H1 (cell line): ENCODE measurements around the gene FLCN. TPM values are rescaled to one million over a fixed set of nuclear protein-coding genes. Genes with fewer than 3 reads are reported as not detected.

Experiments used
- CTCF ChIA-PET: fragments of 300-600 bp; sonication (Branson Sonifier 250); formaldehyde crosslinking; loops from one replicate; lab custom pipeline; 2021; ENCODE audit not compliant: partially characterized antibody; lab: Charles Lee
- POLR2A ChIA-PET: fragments of 300-600 bp; sonication (Branson Sonifier 250); formaldehyde crosslinking; loops from one replicate; lab custom pipeline; 2021; ENCODE audit warnings: inconsistent platforms; ENCODE audit not compliant: partially characterized antibody; lab: Charles Lee
- DNase-seq, 2 experiments: peaks; one replicate each; pipeline versions ENCODE4 v3.0.0 to v3.0.0-alpha.2; 2010 to 2022; ENCODE audit warnings: low spot score in 2 of 2, low read depth in 1 of 2, mixed read lengths in 1 of 2
- FAIRE-seq: peaks from 2 replicates; lab custom pipeline; 2011; peaks lifted over from hg19 to GRCh38; lab: Jason Lieb, UNC
- H2AFZ ChIP-seq: 2 replicates; pipeline ENCODE4 v1.8.1; 2012; ENCODE audit warnings: low read length, inconsistent platforms
- H2AK5ac ChIP-seq: 2 replicates; pipeline ENCODE4 v1.6.1; 2013; ENCODE audit warnings: low read depth, low read length
- H2BK120ac ChIP-seq: replicated peaks from 2 replicates; pipeline ENCODE3; 2013; ENCODE audit warnings: low read depth, low read length, inconsistent platforms
- H2BK12ac ChIP-seq: 2 replicates; pipeline ENCODE4 v1.6.1; 2013; ENCODE audit warnings: low read depth, low read length
- H2BK15ac ChIP-seq: 2 replicates; pipeline ENCODE4 v1.6.1; 2013; ENCODE audit warnings: low read length
- H2BK20ac ChIP-seq: 2 replicates; pipeline ENCODE4 v1.6.1; 2013; ENCODE audit warnings: low read length
- H2BK5ac ChIP-seq: 2 replicates; pipeline ENCODE4 v1.6.1; 2013; ENCODE audit warnings: low read depth, low read length
- H3K14ac ChIP-seq: 2 replicates; pipeline ENCODE4 v1.6.1; 2013; ENCODE audit warnings: inconsistent platforms; ENCODE audit not compliant: insufficient read length
- H3K18ac ChIP-seq: 2 replicates; pipeline ENCODE4 v1.6.1; 2013; ENCODE audit warnings: low read length; ENCODE audit errors: extremely low read depth
- H3K23ac ChIP-seq: 2 replicates; pipeline ENCODE4 v1.6.1; 2013; ENCODE audit warnings: inconsistent platforms; ENCODE audit not compliant: insufficient read length
- H3K23me2 ChIP-seq: 2 replicates; pipeline ENCODE4 v1.6.1; 2013; ENCODE audit warnings: low read depth, low read length
- H3K27ac ChIP-seq: 2 replicates; pipeline ENCODE4 v1.6.1; 2011; ENCODE audit warnings: low read depth, low read length, inconsistent platforms
- H3K27me3 ChIP-seq, 4 experiments: replicated peaks in 1 of 4; 1 replicate in 1 of 4; 2 replicates in 3 of 4; pipeline versions ENCODE4 v1.6.1 to v1.8.1; 2011 to 2013; ENCODE audit warnings: low read length in 3 of 4, mild to moderate bottlenecking in 3 of 4, inconsistent platforms in 2 of 4, mixed read lengths in 2 of 4, moderate library complexity in 1 of 4; ENCODE audit not compliant: control insufficient read depth in 3 of 4, insufficient read depth in 3 of 4; ENCODE audit errors: extremely low read depth in 1 of 4
- H3K36me3 ChIP-seq, 4 experiments: 2 replicates each; pipeline versions ENCODE4 v1.6.1 to v1.8.1; 2011 to 2013; ENCODE audit warnings: mild to moderate bottlenecking in 4 of 4, low read length in 3 of 4, moderate library complexity in 2 of 4, control low read depth in 1 of 4, inconsistent platforms in 1 of 4; ENCODE audit not compliant: insufficient read depth in 4 of 4, control insufficient read depth in 2 of 4
- H3K4ac ChIP-seq: replicated peaks from 2 replicates; pipeline ENCODE3; 2013; ENCODE audit warnings: low read length, low read depth, mixed read lengths, inconsistent platforms; ENCODE audit not compliant: insufficient read length
- H3K4me1 ChIP-seq, 4 experiments: replicated peaks in 1 of 4; 1 replicate in 1 of 4; 2 replicates in 3 of 4; pipeline versions ENCODE4 v1.6.1 to v1.8.1; 2011 to 2013; ENCODE audit warnings: low read length in 3 of 4, inconsistent platforms in 2 of 4, mixed read lengths in 1 of 4; ENCODE audit not compliant: insufficient read depth in 4 of 4, control insufficient read depth in 3 of 4
- H3K4me2 ChIP-seq, 2 experiments: 2 replicates each; pipeline versions ENCODE4 v1.6.1 to v1.8.1; 2011 to 2013; ENCODE audit warnings: low read depth in 2 of 2, low read length in 2 of 2, control low read depth in 1 of 2, inconsistent platforms in 1 of 2, mild to moderate bottlenecking in 1 of 2; ENCODE audit not compliant: insufficient read depth in 1 of 2
- H3K4me3 ChIP-seq, 4 experiments: fragments of 200-600, 300-600 bp in 1 of 4; sonication (generic), shearing (Covaris generic), sonication (Bioruptor Twin) in 1 of 4; 2 replicates each; pipeline versions ENCODE4 v1.5.1 to v1.8.1; 2011 to 2016; ENCODE audit warnings: low read length in 4 of 4, low read depth in 3 of 4, control low read depth in 2 of 4, inconsistent platforms in 2 of 4, mild to moderate bottlenecking in 2 of 4, mixed read lengths in 1 of 4, moderate library complexity in 1 of 4; ENCODE audit not compliant: insufficient read depth in 2 of 4; ENCODE audit errors: extremely low read depth in 1 of 4
- H3K56ac ChIP-seq: replicated peaks from 2 replicates; pipeline ENCODE3; 2013; ENCODE audit warnings: low read depth, mild to moderate bottlenecking, mixed read lengths, low read length, inconsistent platforms; ENCODE audit not compliant: insufficient read length
- H3K79me1 ChIP-seq: 2 replicates; pipeline ENCODE4 v1.6.1; 2013; ENCODE audit warnings: low read depth, low read length, control low read depth
- H3K79me2 ChIP-seq, 2 experiments: 2 replicates each; pipeline versions ENCODE4 v1.6.1 to v1.8.1; 2012 to 2013; ENCODE audit warnings: low read length in 2 of 2, mild to moderate bottlenecking in 2 of 2, inconsistent platforms in 1 of 2; ENCODE audit not compliant: insufficient read depth in 2 of 2, control insufficient read depth in 1 of 2
- H3K9ac ChIP-seq, 4 experiments: replicated peaks in 1 of 4; 1 replicate in 1 of 4; 2 replicates in 3 of 4; pipeline versions ENCODE4 v1.6.1 to v1.8.1; 2011 to 2013; ENCODE audit warnings: low read depth in 3 of 4, low read length in 3 of 4, control low read depth in 2 of 4, mild to moderate bottlenecking in 2 of 4, moderate library complexity in 2 of 4, inconsistent platforms in 1 of 4; ENCODE audit errors: extremely low read depth in 1 of 4
- H3K9me3 ChIP-seq, 2 experiments: 2 replicates each; pipeline versions ENCODE4 v1.6.1 to v1.8.1; 2012 to 2013; ENCODE audit warnings: mild to moderate bottlenecking in 2 of 2, moderate library complexity in 2 of 2, control low read depth in 1 of 2, inconsistent platforms in 1 of 2, low read depth in 1 of 2, low read length in 1 of 2, mixed read lengths in 1 of 2; ENCODE audit not compliant: insufficient read depth in 2 of 2
- H4K20me1 ChIP-seq, 2 experiments: replicated peaks in 1 of 2; 2 replicates each; pipeline versions ENCODE3 to v1.8.1; 2011 to 2013; ENCODE audit warnings: inconsistent platforms in 2 of 2, low read length in 2 of 2, mild to moderate bottlenecking in 1 of 2; ENCODE audit not compliant: insufficient read depth in 2 of 2, control insufficient read depth in 1 of 2
- H4K5ac ChIP-seq: 2 replicates; pipeline ENCODE4 v1.6.1; 2013; ENCODE audit warnings: low read length, low read depth, mixed read lengths, inconsistent platforms; ENCODE audit not compliant: insufficient read length
- H4K8ac ChIP-seq: 2 replicates; pipeline ENCODE4 v1.8.0; 2013; ENCODE audit warnings: mild to moderate bottlenecking, moderate library complexity, low read length, inconsistent platforms; ENCODE audit not compliant: insufficient read depth; ENCODE audit errors: extremely low read depth
- H4K91ac ChIP-seq: replicated peaks from 2 replicates; pipeline ENCODE3; 2013; ENCODE audit warnings: low read length, mixed read lengths, inconsistent platforms; ENCODE audit not compliant: insufficient read length
- SIX5 ChIP-seq: IDR thresholded peaks from 2 replicates; pipeline ENCODE4 v1.6.1; 2011; ENCODE audit warnings: mild to moderate bottlenecking, low read depth, low read length
- WGBS, 2 experiments: shearing (Covaris generic) in 1 of 2; methylation state at CpG; one replicate each; pipeline versions ENCODE4 v1.1.6 to v1.1.7; 2013 to 2015; ENCODE audit warnings: low lambda C conversion rate in 2 of 2, mixed read lengths in 2 of 2, inconsistent platforms in 1 of 2, low coverage in 1 of 2, missing lambda C conversion rate in 1 of 2; ENCODE audit not compliant: insufficient replicate concordance in 2 of 2, insufficient coverage in 1 of 2, insufficient read length in 1 of 2; ENCODE audit errors: extremely low coverage in 1 of 2, missing lambda C conversion rate in 1 of 2; 5-methylcytosine and 5-hydroxymethylcytosine counted together
- polyA plus RNA-seq, 7 experiments: library from polyadenylated mRNA; depleted of rRNA in 3 of 7; stranded (reverse) in 5 of 7; unstranded in 2 of 7; fragments of >200 nt in 5 of 7; fragments of 200-250 nt in 2 of 7; gene quantifications; 1 replicate in 5 of 7; 2 replicates in 1 of 7; 4 replicates in 1 of 7; pipeline versions ENCODE4 v1.2.1 to v1.2.3, GENCODE V29; 2011 to 2013; ENCODE audit warnings: missing spikeins in 2 of 7, mixed read lengths in 2 of 7
- total RNA-seq: library from RNA; stranded (reverse); fragmentation: NEBNext Ultra II Directional; extraction: Animal tissue kit (Norgen Biotek cat#: 25700); gene quantifications from 2 replicates; pipeline ENCODE4 v1.2.1, GENCODE V29; 2021

The FLCN gene
- total and polyA plus RNA-seq, 2 of the 8 experiments (the other 6 are each of a cell fraction or from before 2014, with no cell fraction given), result 15.6 to 34.6 TPM

DNA sequence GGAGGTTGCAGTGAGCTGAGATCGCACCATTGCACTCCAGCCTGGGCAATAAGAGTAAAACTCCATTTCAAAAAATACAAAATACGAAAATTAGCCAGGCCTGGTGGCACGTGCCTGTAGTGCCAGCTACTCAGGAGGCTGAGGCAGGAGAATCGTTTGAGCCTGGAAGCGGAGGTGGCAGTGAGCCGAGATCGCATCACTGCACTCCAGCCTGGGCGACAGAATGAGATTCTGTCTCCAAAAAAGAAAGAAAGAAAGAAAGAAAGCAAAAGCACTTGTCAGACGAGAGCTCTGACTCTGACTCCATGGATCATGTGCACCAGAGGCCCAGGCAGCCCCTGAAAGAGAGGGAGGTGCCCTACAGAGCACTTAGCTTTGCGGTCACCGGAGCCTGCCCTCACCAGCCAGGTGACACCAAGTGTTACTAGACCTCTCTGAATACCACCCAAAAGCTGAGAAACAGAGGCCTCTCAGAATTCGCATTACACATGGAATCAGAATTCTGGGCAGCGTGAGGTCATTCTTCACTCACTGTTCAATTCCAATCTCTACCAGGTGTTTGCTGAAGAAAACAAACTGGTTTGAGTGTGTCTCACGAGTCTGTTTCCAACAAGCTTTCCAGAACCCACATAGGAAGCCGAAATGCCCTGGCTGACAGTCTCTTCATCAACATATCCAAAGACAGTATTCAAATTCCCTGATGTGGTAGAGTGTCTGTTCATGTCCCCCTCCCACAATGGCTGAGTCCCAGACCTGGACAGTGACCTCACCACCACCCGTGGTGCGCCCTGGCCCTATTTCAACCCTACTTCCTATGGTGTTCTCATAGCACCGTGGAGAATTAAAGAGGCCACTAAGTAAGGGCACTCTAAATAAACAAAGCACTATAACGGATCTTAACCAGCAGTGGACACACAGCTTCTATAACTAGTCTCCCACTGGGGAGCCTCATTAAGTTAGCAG is 1.5 kb downstream of the FLCN start:
- peak overlapping the region; percentile 95 to 100 for H3K4me2 ChIP-seq
- DNase-seq (no peak), FAIRE-seq (no peak)
- no peaks in the 10 kb centered on the region for H3K27me3 ChIP-seq
- H3K4me3 ChIP-seq, result peak overlapping the region; percentile 79 to 97 (median 94); a peak in 6 of 8 replicates
- no peak overlapping the region for H3K56ac ChIP-seq
- no peak overlapping the region for H2AFZ ChIP-seq
- H4K5ac ChIP-seq, result no peak overlapping the region
- peaks cover 5 to 17% (median 10%) of the 10 kb centered on the region in 4 experiments; a peak in 6 of 8 replicates for H3K36me3 ChIP-seq
- H3K27ac ChIP-seq, result no peak overlapping the region
- H3K23me2 ChIP-seq, result peaks cover 9% of the 10 kb centered on the region
- H3K4me1 ChIP-seq, result peaks cover 2 to 10% (median 5%) of the 10 kb centered on the region in 4 experiments; a peak in 5 of 7 replicates
- no peak overlapping the region for H4K91ac ChIP-seq
- H3K23ac ChIP-seq, result no peak overlapping the region
- no peak overlapping the region for H3K4ac ChIP-seq
- no peak overlapping the region for H4K8ac ChIP-seq
- peaks cover 14 to 18% of the 10 kb centered on the region in 2 experiments for H4K20me1 ChIP-seq
- CTCF ChIA-PET, result interaction anchor here (0.6 to 1.3 kb wide), 3 partner anchors 11 to 110 kb away, joined by 4 to 5 read pairs (median 5); no protein-coding TSS in a partner anchor
- no peak overlapping the region for H2BK120ac ChIP-seq
- no peak overlapping the region for H2BK5ac ChIP-seq
- no peak overlapping the region for H2AK5ac ChIP-seq
- H3K14ac ChIP-seq, result no peak overlapping the region
- 88% methylated on average over 19 of the region's 19 CpGs; no CpG with 5 or more reads in 1 of the 2 experiments for WGBS, 2 experiments
- no peak overlapping the region for H2BK20ac ChIP-seq
- H3K9me3 ChIP-seq, result no peaks in the 10 kb centered on the region
- no peak for TF ChIP-seq SIX5
- TF ChIP-seq, all 59 proteins: peak for 0
- Histone ChIP-seq H2BK12ac (no peak overlapping the region), H2BK15ac (no peak overlapping the region), H3K79me2 (peaks cover 7 to 35% of the 10 kb centered on the region in 2 experiments; a peak in 3 of 4 replicates), H3K9ac (no peak overlapping the region), H3K18ac (no peak overlapping the region), H3K79me1 (peaks cover 16% of the 10 kb centered on the region)
- POLR2A ChIA-PET, result interaction anchor here (1.2 to 1.8 kb wide), 3 partner anchors 9 to 21 kb away, joined by 3 to 7 read pairs (median 5); no protein-coding TSS in a partner anchor
